A549 treated with AZD9567 at 1 μM for 4 hours (cell line): ENCODE data around the gene ILKAP. TPM values are rescaled to one million over a fixed set of nuclear protein-coding genes. Genes with fewer than 3 reads are reported as not detected.

Source experiments
- total RNA-seq: library from RNA; stranded (reverse); fragments of 200-300 nt; extraction: Qiagen RNA extraction; gene quantifications from 5 replicates; pipeline ENCODE4 v1.2.3, GENCODE V29; 2022; ENCODE audit not compliant: insufficient read depth

Gene ILKAP
- total RNA-seq, result 39.6 to 44.0 TPM (median 43.2 TPM) in 5 replicates

GRCh38 chr2:238203094-238203972 lies at the start of gene ILKAP:
TSS of gene ILKAP (minus strand) at chr2:238203695. CDS start at chr2:238203553, 142 bp downstream.

GRCh38 chr2:238239863-238240756 lies 36.6 kb upstream of the ILKAP start, which contains the start of gene HES6:
TSS of gene HES6 (minus strand) at chr2:238240038. CDS start at chr2:238239905, 133 bp downstream.

GRCh38 chr2:238158509-238159070 lies 44.9 kb downstream of the ILKAP start, which contains the start of gene ERFE:
TSS of gene ERFE (plus strand) at chr2:238158970. CDS start at chr2:238159008, 38 bp downstream.

GRCh38 chr2:238138331-238139195 lies 64.9 kb downstream of the ILKAP start, which contains the start of gene KLHL30:
TSS of gene KLHL30 (plus strand) at chr2:238138668. CDS start at chr2:238140755, 2,087 bp downstream.

Other genes with a start within 250 kb of the ILKAP start
- gene UBE2F, start 236.7 kb downstream of the ILKAP start, total RNA-seq, result 40.4 to 58.2 TPM (median 52.6 TPM) in 5 replicates
- gene SCLY, start 142.7 kb downstream of the ILKAP start, total RNA-seq, result 19.5 to 40.0 TPM (median 20.9 TPM) in 5 replicates
- 0.11 to 0.23 TPM (median 0.16 TPM) in 4 of 5 replicates, not detected in the other for gene ESPNL, start 103.4 kb downstream of the ILKAP start, total RNA-seq
- gene KLHL30, start 65.0 kb downstream of the ILKAP start, total RNA-seq, result 0.09 to 0.13 TPM (median 0.11 TPM) in 4 of 5 replicates, not detected in the other
- 7.5 to 13.6 TPM (median 8.5 TPM) in 5 replicates for gene ERFE, start 44.7 kb downstream of the ILKAP start, total RNA-seq
- gene HES6, start 36.3 kb upstream of the ILKAP start, total RNA-seq, result 14.2 to 17.4 TPM (median 16.4 TPM) in 5 replicates
- gene PER2, start 84.9 kb upstream of the ILKAP start, total RNA-seq, result 4.5 to 6.0 TPM (median 5.2 TPM) in 5 replicates
- 12.2 to 17.4 TPM (median 14.1 TPM) in 5 replicates for gene TRAF3IP1, start 116.8 kb upstream of the ILKAP start, total RNA-seq
- gene ASB1, start 223.2 kb upstream of the ILKAP start, total RNA-seq, result 16.3 to 54.7 TPM (median 52.5 TPM) in 5 replicates